Loucy (cell line): ENCODE measurements around the gene PKNOX2.
"Not testable (repeated sequence)": the region's sequence is repeated elsewhere in the genome, so short reads cannot be mapped to it uniquely, and the experiment has no call there.

ENCODE experiments used
- H2AFZ ChIP-seq: fragments of 200-600 bp; sonication (generic); 2 replicates; pipeline ENCODE4 v1.6.0; 2016; ENCODE audit warnings: antibody characterized with exemption, mild to moderate bottlenecking, low read length, moderate library complexity
- H3F3A ChIP-seq: fragments of 200-600 bp; 2 replicates; pipeline ENCODE4 v1.6.0; 2016; ENCODE audit warnings: antibody characterized with exemption, low read depth, mild to moderate bottlenecking
- H3K27me3 ChIP-seq: fragments of 200-600 bp; sonication (generic); 2 replicates; pipeline ENCODE4 v1.6.1; 2014; ENCODE audit warnings: low read length, mild to moderate bottlenecking; ENCODE audit not compliant: insufficient read depth, poor library complexity, severe bottlenecking
- H3K36me3 ChIP-seq: fragments of 200-600 bp; sonication (generic); 2 replicates; pipeline ENCODE4 v1.6.1; 2016; ENCODE audit warnings: low read length; ENCODE audit not compliant: insufficient read depth
- H3K4me1 ChIP-seq: fragments of 200-600 bp; sonication (generic); 2 replicates; pipeline ENCODE4 v1.5.1; 2014; ENCODE audit warnings: low read length, mild to moderate bottlenecking; ENCODE audit not compliant: insufficient read depth, poor library complexity, severe bottlenecking
- H3K4me2 ChIP-seq: fragments of 200-600 bp; sonication (generic); 2 replicates; pipeline ENCODE4 v1.6.0; 2014; ENCODE audit warnings: antibody characterized with exemption, low read length, low read depth, mild to moderate bottlenecking; ENCODE audit not compliant: poor library complexity, severe bottlenecking
- H3K4me3 ChIP-seq: fragments of 200-600 bp; sonication (generic); 2 replicates; pipeline ENCODE4 v1.5.1; 2014; ENCODE audit warnings: low read length, mild to moderate bottlenecking, mixed read lengths; ENCODE audit not compliant: poor library complexity, severe bottlenecking
- H3K79me2 ChIP-seq: fragments of 200-600 bp; sonication (generic); 2 replicates; pipeline ENCODE4 v1.6.1; 2014; ENCODE audit warnings: low read length; ENCODE audit not compliant: insufficient read depth
- H3K9ac ChIP-seq: fragments of 200-600 bp; sonication (generic); 2 replicates; pipeline ENCODE4 v1.6.0; 2014; ENCODE audit warnings: mild to moderate bottlenecking, low read depth, low read length, moderate library complexity; ENCODE audit not compliant: poor library complexity, severe bottlenecking
- H3K9me2 ChIP-seq: fragments of 200-600 bp; sonication (generic); replicated peaks from 2 replicates; pipeline ENCODE4 v1.6.1; 2016; ENCODE audit warnings: low read depth, low read length, mixed read lengths
- H3K9me3 ChIP-seq: fragments of 200-600 bp; sonication (generic); 2 replicates; pipeline ENCODE4 v1.6.1; 2014; ENCODE audit warnings: mild to moderate bottlenecking, antibody characterized with exemption, low read length, low read depth; ENCODE audit not compliant: insufficient read depth
- H4K20me1 ChIP-seq: fragments of 200-600 bp; sonication (generic); 2 replicates; pipeline ENCODE4 v1.6.0; 2014; ENCODE audit warnings: antibody characterized with exemption, low read length, mild to moderate bottlenecking; ENCODE audit not compliant: insufficient read depth, poor library complexity, severe bottlenecking
- EZH2phosphoT487 ChIP-seq: fragments of 200-600 bp; IDR thresholded peaks from 2 replicates; pipeline ENCODE4 v1.6.1; 2018; ENCODE audit warnings: antibody characterized with exemption, mild to moderate bottlenecking, moderate library complexity, borderline replicate concordance
- TF ChIP-seq, protein P1 (sequence below): fragments of 200-600 bp; sonication (generic); conservative IDR thresholded peaks from 2 replicates; pipeline ENCODE4 v1.5.1; 2014; ENCODE audit warnings: mild to moderate bottlenecking, antibody characterized with exemption, low read length

Gene PKNOX2

DNA sequence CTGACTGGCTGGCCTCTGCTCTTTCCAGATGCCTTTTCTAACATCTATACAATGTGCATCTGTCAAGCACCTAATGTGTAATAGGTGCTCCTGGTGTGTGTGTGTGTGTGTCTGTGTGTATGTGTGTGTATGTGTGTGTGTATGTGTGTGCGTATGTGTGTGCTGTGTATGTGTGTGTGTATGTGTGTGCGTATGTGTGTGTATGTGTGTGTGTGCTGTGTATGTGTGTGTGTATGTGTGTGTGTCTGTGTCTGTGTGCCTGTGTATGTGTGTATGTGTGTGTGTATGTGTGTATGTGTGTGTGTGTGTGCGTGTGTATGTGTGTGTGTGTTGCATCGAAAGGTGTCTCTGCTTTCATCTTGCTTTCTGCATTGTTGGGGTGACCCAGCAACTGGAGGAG is 57.9 kb downstream of the PKNOX2 start:
- Histone ChIP-seq H2AFZ (no peak overlapping the region), H3F3A (no peaks in the 10 kb centered on the region), H3K4me2 (no peak overlapping the region), H3K79me2 (no peaks in the 10 kb centered on the region), H4K20me1 (no peaks in the 10 kb centered on the region), H3K4me3 (no peak overlapping the region), H3K9me2 (no peaks in the 10 kb centered on the region), H3K4me1 (no peaks in the 10 kb centered on the region), H3K36me3 (no peaks in the 10 kb centered on the region), H3K9me3 (no peaks in the 10 kb centered on the region), H3K9ac (no peak overlapping the region), H3K27me3 (no peaks in the 10 kb centered on the region)
- TF ChIP-seq EZH2phosphoT487: no peak
- TF ChIP-seq, protein P1, sequence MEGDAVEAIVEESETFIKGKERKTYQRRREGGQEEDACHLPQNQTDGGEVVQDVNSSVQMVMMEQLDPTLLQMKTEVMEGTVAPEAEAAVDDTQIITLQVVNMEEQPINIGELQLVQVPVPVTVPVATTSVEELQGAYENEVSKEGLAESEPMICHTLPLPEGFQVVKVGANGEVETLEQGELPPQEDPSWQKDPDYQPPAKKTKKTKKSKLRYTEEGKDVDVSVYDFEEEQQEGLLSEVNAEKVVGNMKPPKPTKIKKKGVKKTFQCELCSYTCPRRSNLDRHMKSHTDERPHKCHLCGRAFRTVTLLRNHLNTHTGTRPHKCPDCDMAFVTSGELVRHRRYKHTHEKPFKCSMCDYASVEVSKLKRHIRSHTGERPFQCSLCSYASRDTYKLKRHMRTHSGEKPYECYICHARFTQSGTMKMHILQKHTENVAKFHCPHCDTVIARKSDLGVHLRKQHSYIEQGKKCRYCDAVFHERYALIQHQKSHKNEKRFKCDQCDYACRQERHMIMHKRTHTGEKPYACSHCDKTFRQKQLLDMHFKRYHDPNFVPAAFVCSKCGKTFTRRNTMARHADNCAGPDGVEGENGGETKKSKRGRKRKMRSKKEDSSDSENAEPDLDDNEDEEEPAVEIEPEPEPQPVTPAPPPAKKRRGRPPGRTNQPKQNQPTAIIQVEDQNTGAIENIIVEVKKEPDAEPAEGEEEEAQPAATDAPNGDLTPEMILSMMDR: no peak

DNA sequence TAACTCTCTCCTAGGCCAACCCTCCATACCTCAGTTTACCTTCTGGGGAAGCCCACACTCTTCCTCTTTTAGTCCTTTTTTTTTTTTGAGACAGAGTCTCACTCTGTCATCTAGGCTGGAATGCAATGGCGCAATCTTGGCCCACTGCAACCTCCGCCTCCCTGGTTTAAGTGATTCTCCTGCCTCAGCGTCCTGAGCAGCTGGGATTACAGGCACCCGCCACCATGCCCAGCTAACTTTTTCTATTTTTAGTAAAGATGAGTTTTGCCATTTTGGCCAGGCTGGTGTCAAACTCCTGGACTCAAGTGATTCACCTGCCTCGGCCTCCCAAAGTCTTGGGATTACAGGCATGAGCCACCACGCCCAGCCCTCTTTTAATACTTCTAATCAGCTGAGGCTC is 58.6 kb downstream of the PKNOX2 start:
- not testable (repeated sequence) for H4K20me1 ChIP-seq, H3K4me1 ChIP-seq, H2AFZ ChIP-seq, H3K9me3 ChIP-seq, H3K79me2 ChIP-seq, H3K4me2 ChIP-seq, H3K27me3 ChIP-seq, H3K9ac ChIP-seq, H3F3A ChIP-seq, H3K4me3 ChIP-seq, H3K36me3 ChIP-seq, H3K9me2 ChIP-seq

DNA sequence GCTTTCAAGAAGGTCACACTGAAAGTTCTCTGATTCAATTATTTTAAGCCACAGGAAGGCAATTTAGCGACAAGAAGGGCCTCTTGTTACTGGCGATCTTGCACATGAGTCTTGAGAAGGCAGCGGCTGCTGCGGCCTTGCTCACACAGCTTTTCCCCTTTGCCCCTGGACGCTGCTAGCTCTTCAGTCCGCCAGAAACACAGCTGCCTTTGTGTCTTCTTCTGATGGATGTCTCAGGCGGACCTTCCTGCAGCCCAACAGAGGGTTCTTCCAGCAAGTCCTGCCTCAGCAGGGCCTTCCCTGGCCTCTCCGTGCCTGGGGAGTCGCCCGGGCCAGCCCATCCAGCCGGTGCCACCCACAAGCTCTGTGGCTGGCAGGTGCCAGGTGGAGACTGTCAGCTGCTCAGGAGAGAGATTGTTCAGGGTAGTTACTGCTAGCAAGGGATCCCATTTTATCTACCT is 59.4 kb downstream of the PKNOX2 start:
- Histone ChIP-seq H3K27me3 (no peaks in the 10 kb centered on the region), H3K4me2 (no peak overlapping the region), H3K4me3 (no peak overlapping the region), H2AFZ (no peak overlapping the region), H3K36me3 (no peaks in the 10 kb centered on the region), H4K20me1 (no peaks in the 10 kb centered on the region), H3K79me2 (no peaks in the 10 kb centered on the region), H3K9me3 (no peaks in the 10 kb centered on the region), H3K4me1 (no peaks in the 10 kb centered on the region), H3K9ac (no peak overlapping the region), H3F3A (no peaks in the 10 kb centered on the region), H3K9me2 (no peaks in the 10 kb centered on the region)
- no peak for TF ChIP-seq EZH2phosphoT487
- TF ChIP-seq, protein P1: no peak

- H3K4me3 ChIP-seq: no peak overlapping the region
- no peaks in the 10 kb centered on the region for H3K27me3 ChIP-seq
- H3F3A ChIP-seq: no peaks in the 10 kb centered on the region
- no peaks in the 10 kb centered on the region for H3K79me2 ChIP-seq
- H3K9me2 ChIP-seq: no peaks in the 10 kb centered on the region
- no peak overlapping the region for H2AFZ ChIP-seq
- no peak overlapping the region for H3K9ac ChIP-seq
- no peaks in the 10 kb centered on the region for H3K4me1 ChIP-seq
- H3K9me3 ChIP-seq: no peaks in the 10 kb centered on the region
- H4K20me1 ChIP-seq: no peaks in the 10 kb centered on the region
- TF ChIP-seq, protein P1: peak; percentile 47
- TF ChIP-seq EZH2phosphoT487: no peak
- H3K4me2 ChIP-seq: no peak overlapping the region
- no peaks in the 10 kb centered on the region for H3K36me3 ChIP-seq
Measured at GRCh38 chr11:125224391-125225021, 60.0 kb downstream of the PKNOX2 start.
